GM23248 (cell line): Measurements from ENCODE around the gene ZNF776. TPM values are rescaled to one million over a fixed set of nuclear protein-coding genes. Genes with fewer than 3 reads are reported as not detected.
"Not testable (repeated sequence)": the region's sequence is repeated elsewhere in the genome, so short reads cannot be mapped to it uniquely, and the experiment has no call there.

ENCODE experiments used
- DNase-seq: peaks from one replicate; pipeline ENCODE4 v3.0.0-alpha.2; 2015
- H2AFZ ChIP-seq: fragments of 200-600 bp; sonication (generic); 2 replicates; pipeline ENCODE4 v1.6.1; 2016; ENCODE audit warnings: antibody characterized with exemption
- H3F3A ChIP-seq: fragments of 200-600 bp; sonication (generic); 2 replicates; pipeline ENCODE4 v1.6.1; 2016; ENCODE audit warnings: mild to moderate bottlenecking, antibody characterized with exemption, mixed run types; ENCODE audit not compliant: insufficient read depth
- H3K27ac ChIP-seq: fragments of 200-600 bp; sonication (generic); 2 replicates; pipeline ENCODE4 v1.5.1; 2016; ENCODE audit warnings: mild to moderate bottlenecking
- H3K27me3 ChIP-seq: fragments of 200-600 bp; sonication (generic); replicated peaks from 2 replicates; pipeline ENCODE4 v1.6.1; 2016; ENCODE audit warnings: mild to moderate bottlenecking; ENCODE audit not compliant: insufficient read depth
- H3K36me3 ChIP-seq: fragments of 200-600 bp; sonication (generic); 2 replicates; pipeline ENCODE4 v1.6.1; 2016; ENCODE audit warnings: low read depth, mild to moderate bottlenecking
- H3K4me1 ChIP-seq: fragments of 200-600 bp; sonication (generic); 2 replicates; pipeline ENCODE4 v1.6.1; 2016; ENCODE audit warnings: mild to moderate bottlenecking; ENCODE audit not compliant: insufficient read depth
- H3K4me2 ChIP-seq: fragments of 200-600 bp; sonication (generic); one replicate; pipeline ENCODE4 v1.6.1; 2016; ENCODE audit warnings: mild to moderate bottlenecking; ENCODE audit not compliant: unreplicated experiment
- H3K4me3 ChIP-seq: fragments of 200-600 bp; sonication (generic); 2 replicates; pipeline ENCODE4 v1.5.1; 2016; ENCODE audit warnings: mild to moderate bottlenecking
- H3K79me2 ChIP-seq: fragments of 200-600 bp; sonication (generic); 2 replicates; pipeline ENCODE4 v1.6.1; 2016; ENCODE audit warnings: mild to moderate bottlenecking; ENCODE audit not compliant: insufficient read depth
- H3K9ac ChIP-seq: fragments of 200-600 bp; sonication (generic); 2 replicates; pipeline ENCODE4 v1.6.1; 2016; ENCODE audit warnings: mild to moderate bottlenecking
- H3K9me2 ChIP-seq: fragments of 200-600 bp; sonication (generic); 2 replicates; pipeline ENCODE4 v1.6.1; 2016; ENCODE audit warnings: mixed run types, mild to moderate bottlenecking, moderate library complexity; ENCODE audit not compliant: insufficient read depth
- H3K9me3 ChIP-seq: fragments of 200-600 bp; sonication (generic); one replicate; pipeline ENCODE4 v1.6.1; 2017; ENCODE audit warnings: low read depth
- H4K20me1 ChIP-seq: fragments of 200-600 bp; sonication (generic); 2 replicates; pipeline ENCODE4 v1.6.0; 2016; ENCODE audit not compliant: insufficient read depth
- EZH2 ChIP-seq: fragments of 200-600 bp; sonication (generic); IDR thresholded peaks from 2 replicates; pipeline ENCODE4 v1.6.1; 2018; ENCODE audit warnings: antibody characterized with exemption, mild to moderate bottlenecking; ENCODE audit not compliant: insufficient read depth, poor library complexity, severe bottlenecking
- EZH2phosphoT487 ChIP-seq: fragments of 200-600 bp; sonication (generic); IDR thresholded peaks from 2 replicates; pipeline ENCODE4 v1.6.1; 2018; ENCODE audit warnings: antibody characterized with exemption, moderate library complexity, mild to moderate bottlenecking, low read depth; ENCODE audit not compliant: insufficient read depth
- WGBS, 2 experiments: methylation state at CpG; one replicate each; pipeline ENCODE4 v1.1.6; 2015 to 2017; ENCODE audit warnings: low lambda C conversion rate in 2 of 2, low coverage in 1 of 2; ENCODE audit errors: missing lambda C conversion rate in 2 of 2; 5-methylcytosine and 5-hydroxymethylcytosine counted together
- in situ Hi-C: fragments of 300-500 bp; cut with MboI; formaldehyde crosslinking; loops from 2 replicates; pipeline ENCODE4 v1.15.0; 2020
- polyA plus RNA-seq: library from polyadenylated mRNA; unstranded; fragments of >200 nt; fragmentation: Nextera tagmentation; extraction: Ambion mirVana; gene quantifications from 2 replicates; pipeline ENCODE4 v1.2.1, GENCODE V29; 2016
- total RNA-seq: library from RNA; depleted of rRNA; stranded (reverse); fragments of >200 nt; shearing (Covaris generic); gene quantifications from 2 replicates; pipeline ENCODE4 v1.2.3, GENCODE V29; 2014

ZNF776 gene
- total and polyA plus RNA-seq, 2 experiments from 2014 or later: 3.9 to 6.7 TPM

- peaks cover 3% of the 10 kb centered on the region; the same call in 1 of the 2 replicates for H3K36me3 ChIP-seq
- H3K9me2 ChIP-seq: no peaks in the 10 kb centered on the region
These were observed 42.7 kb downstream of the ZNF776 start for GRCh38 chr19:57789288-57789687.

GRCh38 chr19:57796580-57796979 is 50.0 kb downstream of the ZNF776 start:
- H3K9ac ChIP-seq, H3F3A ChIP-seq, DNase-seq, H3K4me3 ChIP-seq, H3K4me1 ChIP-seq, H3K27me3 ChIP-seq, H4K20me1 ChIP-seq, H3K27ac ChIP-seq, H3K9me3 ChIP-seq, H3K36me3 ChIP-seq, in situ Hi-C loops, H3K4me2 ChIP-seq, H3K9me2 ChIP-seq, H2AFZ ChIP-seq: not testable (repeated sequence)
- WGBS, 2 experiments: 91 to 96% methylated on average over 1 of the region's 1 CpG
- H3K79me2 ChIP-seq: peaks cover 83% of the 10 kb centered on the region

More at GRCh38 chr19:57789288-57789687, 42.7 kb downstream of the ZNF776 start:
- H3K4me2 ChIP-seq: no peak overlapping the region
- peaks cover 82% of the 10 kb centered on the region for H3K79me2 ChIP-seq
- no peaks in the 10 kb centered on the region for H3K4me1 ChIP-seq
- no peaks in the 10 kb centered on the region for H3K27me3 ChIP-seq
- H2AFZ ChIP-seq: no peak overlapping the region
- no peak for DNase-seq
- in situ Hi-C loops: no loop called here
- H3F3A ChIP-seq: no peaks in the 10 kb centered on the region
- H3K9me3 ChIP-seq: no peaks in the 10 kb centered on the region
- no peak overlapping the region for H3K4me3 ChIP-seq
- WGBS, 2 experiments: 98 to 100% methylated on average over 4 of the region's 4 CpGs
- H3K27ac ChIP-seq: no peak overlapping the region
- no peak overlapping the region for H3K9ac ChIP-seq
- no peak for TF ChIP-seq EZH2
- TF ChIP-seq EZH2phosphoT487: no peak
- no peaks in the 10 kb centered on the region for H4K20me1 ChIP-seq

GRCh38 chr19:57800696-57801095 is 54.1 kb downstream of the ZNF776 start:
- peaks cover 13% of the 10 kb centered on the region for H3K4me1 ChIP-seq
- H3K9ac ChIP-seq: no peak overlapping the region
- H3K27ac ChIP-seq: no peak overlapping the region
- no peak overlapping the region for H3K4me2 ChIP-seq
- in situ Hi-C loops: no loop called here
- H2AFZ ChIP-seq: no peak overlapping the region
- H3K27me3 ChIP-seq: no peaks in the 10 kb centered on the region
- no peaks in the 10 kb centered on the region for H3K9me3 ChIP-seq
- H3K9me2 ChIP-seq: no peaks in the 10 kb centered on the region
- H3K36me3 ChIP-seq: 0 out of 2 replicates have a peak, but pooled peaks cover 2% of the 10 kb centered on the region
- H3K4me3 ChIP-seq: no peak overlapping the region
- no peak for DNase-seq
- WGBS, 2 experiments: 77 to 79% methylated on average over 5 of the region's 5 CpGs
- no peaks in the 10 kb centered on the region for H4K20me1 ChIP-seq
- H3F3A ChIP-seq: peaks cover 18% of the 10 kb centered on the region
- H3K79me2 ChIP-seq: peaks cover 70% of the 10 kb centered on the region
- no peak for TF ChIP-seq EZH2

GRCh38 chr19:57802269-57802668 is 55.7 kb downstream of the ZNF776 start:
- Histone ChIP-seq H3K79me2 (peaks cover 70% of the 10 kb centered on the region), H3K4me3 (no peak overlapping the region), H3K9me2 (no peaks in the 10 kb centered on the region), H3K4me2 (no peak overlapping the region), H2AFZ (no peak overlapping the region), H3K36me3 (0 out of 2 replicates have a peak, but pooled peaks cover 3% of the 10 kb centered on the region), H3K27ac (peak overlapping the region; percentile 51), H4K20me1 (no peaks in the 10 kb centered on the region), H3K27me3 (no peaks in the 10 kb centered on the region), H3K9ac (no peak overlapping the region), H3K9me3 (no peaks in the 10 kb centered on the region), H3K4me1 (peaks cover 13% of the 10 kb centered on the region), H3F3A (peaks cover 19% of the 10 kb centered on the region)
- no peak for DNase-seq
- TF ChIP-seq EZH2phosphoT487 (no peak), EZH2 (no peak)
- in situ Hi-C loops: no loop called here
- 83 to 84% methylated on average over 4 of the region's 4 CpGs for WGBS, 2 experiments

GRCh38 chr19:57803265-57803593 is 56.6 kb downstream of the ZNF776 start:
- Histone ChIP-seq H3K79me2 (peaks cover 76% of the 10 kb centered on the region), H3K9ac (peak overlapping the region; percentile 90), H3K9me2 (no peaks in the 10 kb centered on the region), H2AFZ (peak overlapping the region; percentile 94), H4K20me1 (no peaks in the 10 kb centered on the region), H3K4me1 (peaks cover 13% of the 10 kb centered on the region), H3F3A (peaks cover 29% of the 10 kb centered on the region), H3K4me2 (peak overlapping the region; percentile 97), H3K27ac (peak overlapping the region; percentile 88), H3K9me3 (no peaks in the 10 kb centered on the region), H3K27me3 (no peaks in the 10 kb centered on the region), H3K36me3 (peaks cover 9% of the 10 kb centered on the region; the same call in 1 of the 2 replicates), H3K4me3 (peak overlapping the region; percentile 94)
- no peak for DNase-seq
- WGBS, 2 experiments: 10 to 52% methylated on average over 1 to 6 of the region's 6 CpGs
- TF ChIP-seq EZH2phosphoT487: no peak
- no peak for TF ChIP-seq EZH2
- in situ Hi-C loops: no loop called here
